Thoracic aorta (tissue), 2 donors: Measurements from ENCODE around the gene TRPC3. TPM values are rescaled to one million over a fixed set of nuclear protein-coding genes. Genes with fewer than 3 reads are reported as not detected.

Experiments used
- ATAC-seq: fragments of 150-250 bp; one replicate; pipeline ENCODE4 v1.8.0; 2017; ENCODE audit warnings: low read depth; ENCODE audit not compliant: insufficient number of reproducible peaks, low FRiP score
- DNase-seq: peaks from one replicate; pipeline ENCODE4 v3.0.0-alpha.2; 2020; ENCODE audit warnings: low spot score
- H3K27ac ChIP-seq, 2 donors: fragments of 200-600 bp; sonication (generic); 1 replicate in 1 of 2; 2 replicates in 1 of 2; pipeline ENCODE4 v1.5.1; 2016; ENCODE audit warnings: mild to moderate bottlenecking in 2 of 2, moderate library complexity in 2 of 2
- H3K27me3 ChIP-seq: fragments of 200-600 bp; sonication (generic); replicated peaks from 2 replicates; pipeline ENCODE4 v1.6.0; 2016; ENCODE audit warnings: mild to moderate bottlenecking; ENCODE audit not compliant: insufficient read depth
- H3K36me3 ChIP-seq: fragments of 200-600 bp; sonication (generic); one replicate; pipeline ENCODE4 v1.5.1; 2016
- H3K4me1 ChIP-seq, 2 donors: fragments of 200-600 bp; sonication (generic); 1 replicate in 1 of 2; 2 replicates in 1 of 2; pipeline versions ENCODE4 v1.5.1 to v1.6.0; 2016; ENCODE audit warnings: low read depth in 2 of 2, mild to moderate bottlenecking in 1 of 2; ENCODE audit not compliant: control insufficient read depth in 1 of 2
- H3K4me3 ChIP-seq: fragments of 200-600 bp; sonication (generic); 2 replicates; pipeline ENCODE4 v1.5.1; 2016; ENCODE audit warnings: mild to moderate bottlenecking
- H3K9me3 ChIP-seq: fragments of 200-600 bp; sonication (generic); 2 replicates; pipeline ENCODE4 v1.5.1; 2016
- total RNA-seq, 2 donors: library from RNA; depleted of rRNA; stranded (reverse); fragments of >200 nt; gene quantifications; one replicate each; pipeline versions ENCODE4 v1.1.0 to v1.2.3, GENCODE V29; 2016
- TF ChIP-seq, protein P1 (sequence below): fragments of 200-600 bp; sonication (generic); IDR thresholded peaks from one replicate; pipeline ENCODE4 v1.5.1; 2019; ENCODE audit warnings: antibody characterized with exemption

The TRPC3 gene
- total RNA-seq, 2 donors from 2014 or later, result 0.27 to 0.78 TPM

DNA sequence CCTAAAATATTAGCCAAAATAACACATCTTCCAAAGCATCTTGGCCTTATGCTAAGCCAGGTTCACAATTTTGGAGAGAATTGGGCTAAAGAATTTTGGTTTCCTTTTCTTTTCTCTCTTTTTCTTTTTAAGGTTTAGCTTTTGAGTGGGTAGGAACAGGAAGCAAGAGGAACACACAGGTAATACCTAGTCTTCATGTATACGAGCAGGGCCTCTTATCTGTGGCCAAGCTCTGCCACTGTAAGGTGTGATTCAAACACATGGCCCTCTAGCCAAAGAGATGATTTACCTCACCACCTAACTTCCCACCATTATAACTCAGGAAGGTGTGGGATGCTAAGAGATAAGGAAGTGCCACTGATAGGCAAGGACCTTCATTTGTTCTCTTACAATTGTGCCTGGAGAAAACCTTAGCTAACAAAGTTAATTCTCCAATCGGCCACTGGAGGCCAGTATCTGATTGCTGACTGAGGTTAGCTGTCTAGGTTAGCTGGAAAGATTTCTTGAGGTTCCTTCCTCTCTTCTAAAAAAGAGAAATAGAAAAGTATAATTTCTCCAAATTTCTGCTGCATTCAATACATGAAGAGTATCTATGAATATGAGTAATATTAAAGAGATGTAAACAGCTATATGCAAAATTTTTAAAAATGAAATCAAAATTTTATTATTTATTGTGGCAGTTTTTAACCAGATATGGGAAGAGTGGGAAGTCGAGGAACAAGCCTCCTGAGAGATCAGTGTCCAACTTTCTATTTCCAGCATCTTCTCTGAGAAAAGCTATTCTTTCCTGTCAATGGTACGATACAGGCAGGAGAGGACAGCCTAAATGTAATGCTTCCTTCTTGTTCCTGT lies 51.5 kb downstream of the TRPC3 start:
- Histone ChIP-seq H3K27ac (no peak overlapping the region), H3K4me1 (no peaks in the 10 kb centered on the region), H3K9me3 (no peaks in the 10 kb centered on the region), H3K4me3 (no peak overlapping the region), H3K36me3 (no peaks in the 10 kb centered on the region), H3K27me3 (no peaks in the 10 kb centered on the region)
- DNase-seq (no peak), ATAC-seq (no peak)
- TF ChIP-seq, protein P1, sequence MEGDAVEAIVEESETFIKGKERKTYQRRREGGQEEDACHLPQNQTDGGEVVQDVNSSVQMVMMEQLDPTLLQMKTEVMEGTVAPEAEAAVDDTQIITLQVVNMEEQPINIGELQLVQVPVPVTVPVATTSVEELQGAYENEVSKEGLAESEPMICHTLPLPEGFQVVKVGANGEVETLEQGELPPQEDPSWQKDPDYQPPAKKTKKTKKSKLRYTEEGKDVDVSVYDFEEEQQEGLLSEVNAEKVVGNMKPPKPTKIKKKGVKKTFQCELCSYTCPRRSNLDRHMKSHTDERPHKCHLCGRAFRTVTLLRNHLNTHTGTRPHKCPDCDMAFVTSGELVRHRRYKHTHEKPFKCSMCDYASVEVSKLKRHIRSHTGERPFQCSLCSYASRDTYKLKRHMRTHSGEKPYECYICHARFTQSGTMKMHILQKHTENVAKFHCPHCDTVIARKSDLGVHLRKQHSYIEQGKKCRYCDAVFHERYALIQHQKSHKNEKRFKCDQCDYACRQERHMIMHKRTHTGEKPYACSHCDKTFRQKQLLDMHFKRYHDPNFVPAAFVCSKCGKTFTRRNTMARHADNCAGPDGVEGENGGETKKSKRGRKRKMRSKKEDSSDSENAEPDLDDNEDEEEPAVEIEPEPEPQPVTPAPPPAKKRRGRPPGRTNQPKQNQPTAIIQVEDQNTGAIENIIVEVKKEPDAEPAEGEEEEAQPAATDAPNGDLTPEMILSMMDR, result peak; percentile 69

DNA sequence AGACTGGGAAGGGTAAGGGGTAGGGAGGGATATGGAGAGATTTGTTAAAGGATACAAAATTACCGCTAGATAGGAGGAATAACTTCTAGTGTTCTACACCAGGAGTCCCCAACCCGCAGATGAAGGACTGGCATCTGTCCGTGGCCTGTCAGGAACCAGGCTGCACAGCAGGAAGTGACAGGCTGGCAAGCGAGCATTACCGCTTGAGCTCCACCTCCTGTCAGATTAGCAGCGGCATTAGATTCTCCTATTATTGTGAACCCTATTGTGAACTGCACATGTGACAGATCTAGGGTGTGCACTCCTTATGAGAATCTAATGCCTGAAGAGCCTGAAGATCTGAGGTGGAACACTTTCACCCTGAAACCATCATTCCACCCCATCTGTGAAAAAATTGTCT lies 53.7 kb downstream of the TRPC3 start:
- no peaks in the 10 kb centered on the region for H3K27me3 ChIP-seq
- no peak for DNase-seq
- no peaks in the 10 kb centered on the region for H3K4me1 ChIP-seq
- no peaks in the 10 kb centered on the region for H3K36me3 ChIP-seq
- H3K9me3 ChIP-seq, result no peaks in the 10 kb centered on the region
- H3K4me3 ChIP-seq, result no peak overlapping the region
- TF ChIP-seq, protein P1, result no peak
- ATAC-seq, result no peak
- H3K27ac ChIP-seq, result no peak overlapping the region

DNA sequence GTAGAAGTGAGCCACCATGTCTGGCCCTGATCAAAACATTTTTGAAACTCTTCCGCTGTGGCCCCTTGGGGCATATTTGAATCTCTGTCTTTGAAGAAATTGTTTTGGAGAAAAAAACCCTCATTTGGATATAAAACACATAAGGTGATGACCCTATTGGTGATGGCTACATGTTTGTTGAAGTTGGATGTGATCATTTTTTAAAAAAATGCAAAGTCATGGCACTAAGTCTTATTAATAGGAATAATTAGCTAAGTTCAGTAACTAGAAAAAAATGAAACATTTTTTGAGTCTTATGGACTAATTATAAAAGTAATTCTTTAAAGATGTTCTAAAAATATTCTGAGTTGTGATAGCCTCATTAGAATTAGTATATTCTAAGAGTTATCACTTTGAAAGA lies 63.7 kb downstream of the TRPC3 start:
- DNase-seq (no peak), ATAC-seq (no peak)
- Histone ChIP-seq H3K4me1 (no peaks in the 10 kb centered on the region), H3K27me3 (no peaks in the 10 kb centered on the region), H3K4me3 (no peak overlapping the region), H3K9me3 (no peaks in the 10 kb centered on the region), H3K36me3 (no peaks in the 10 kb centered on the region), H3K27ac (no peak overlapping the region)
- TF ChIP-seq, protein P1, result no peak

DNA sequence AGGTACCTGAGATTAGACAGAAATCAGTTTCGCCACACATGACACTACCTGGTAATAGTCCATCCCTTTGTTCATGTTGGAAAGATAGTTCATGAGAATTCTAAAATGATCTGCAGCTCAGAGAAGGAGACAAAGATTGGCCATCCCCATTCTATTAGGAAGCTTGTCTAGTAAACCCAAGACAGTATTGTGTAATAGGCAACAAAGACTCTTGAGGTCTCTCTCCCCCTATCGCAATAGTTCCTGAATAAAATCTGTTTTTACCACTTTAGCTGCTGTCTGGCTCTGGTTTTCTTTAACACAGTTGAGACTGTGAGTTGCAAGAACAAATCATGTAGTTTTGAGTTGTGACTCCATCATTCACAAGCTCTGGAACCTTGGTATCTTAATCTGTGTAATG lies 66.7 kb downstream of the TRPC3 start:
- ATAC-seq, result no peak
- Histone ChIP-seq H3K4me3 (no peak overlapping the region), H3K27ac (no peak overlapping the region), H3K4me1 (no peaks in the 10 kb centered on the region), H3K27me3 (no peaks in the 10 kb centered on the region), H3K9me3 (no peaks in the 10 kb centered on the region), H3K36me3 (no peaks in the 10 kb centered on the region)
- DNase-seq, result no peak
- TF ChIP-seq, protein P1, result no peak

DNA sequence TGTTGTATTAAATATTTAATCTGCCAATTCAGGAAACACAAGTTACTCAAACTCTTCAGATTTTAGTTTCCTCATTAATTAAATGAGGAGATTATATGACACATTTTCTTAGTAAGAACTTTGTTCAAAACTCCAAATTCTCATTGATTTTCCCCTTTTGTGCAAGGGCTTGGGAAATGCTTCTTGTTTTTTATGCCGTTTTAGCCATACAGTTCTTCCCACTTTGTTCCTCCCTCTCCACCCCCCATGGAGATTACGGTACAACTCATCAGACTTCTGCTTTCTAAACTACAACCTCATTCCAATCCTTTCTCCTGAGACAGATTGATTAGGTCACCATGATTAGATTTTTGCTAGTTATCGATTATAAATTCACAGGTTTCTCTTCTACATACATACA lies 70.7 kb downstream of the TRPC3 start:
- no peaks in the 10 kb centered on the region for H3K27me3 ChIP-seq
- TF ChIP-seq, protein P1, result no peak
- no peaks in the 10 kb centered on the region for H3K9me3 ChIP-seq
- no peak for DNase-seq
- no peak overlapping the region for H3K4me3 ChIP-seq
- no peak for ATAC-seq
- no peaks in the 10 kb centered on the region for H3K36me3 ChIP-seq
- no peak overlapping the region for H3K27ac ChIP-seq
- no peaks in the 10 kb centered on the region for H3K4me1 ChIP-seq
